Thyroid gland (tissue), 4 donors: ENCODE data around the gene DOLK.

Experiments
- CTCF ChIP-seq, 6 experiments: fragments of 200-600 bp in 3 of 6; fragments of 450-650 bp in 3 of 6; sonication (generic) in 3 of 6; IDR thresholded peaks; one replicate each; pipeline ENCODE4 v1.5.1; 2016 to 2019; ENCODE audit warnings: antibody characterized with exemption in 6 of 6, mild to moderate bottlenecking in 2 of 6, inconsistent platforms in 1 of 6, moderate library complexity in 1 of 6
- POLR2A ChIP-seq, 2 donors: fragments of 450-650 bp; IDR thresholded peaks; one replicate each; pipeline ENCODE4 v1.6.1; 2017; ENCODE audit warnings: antibody characterized with exemption in 2 of 2, mild to moderate bottlenecking in 2 of 2, moderate library complexity in 1 of 2

GRCh38 chr9:128913995-128914772 is 33.2 kb downstream of the DOLK start:
- TF ChIP-seq CTCF (IDR thresholded peaks at IDR 0.05) (no peak), POLR2A (IDR thresholded peaks at IDR 0.05) (no peak)
